ENCODE measurements around the gene PCDHA7.
"Not testable (repeated sequence)": the region's sequence is repeated elsewhere in the genome, so short reads cannot be mapped to it uniquely, and the experiment has no call there.

PCDHA7 gene

DNA sequence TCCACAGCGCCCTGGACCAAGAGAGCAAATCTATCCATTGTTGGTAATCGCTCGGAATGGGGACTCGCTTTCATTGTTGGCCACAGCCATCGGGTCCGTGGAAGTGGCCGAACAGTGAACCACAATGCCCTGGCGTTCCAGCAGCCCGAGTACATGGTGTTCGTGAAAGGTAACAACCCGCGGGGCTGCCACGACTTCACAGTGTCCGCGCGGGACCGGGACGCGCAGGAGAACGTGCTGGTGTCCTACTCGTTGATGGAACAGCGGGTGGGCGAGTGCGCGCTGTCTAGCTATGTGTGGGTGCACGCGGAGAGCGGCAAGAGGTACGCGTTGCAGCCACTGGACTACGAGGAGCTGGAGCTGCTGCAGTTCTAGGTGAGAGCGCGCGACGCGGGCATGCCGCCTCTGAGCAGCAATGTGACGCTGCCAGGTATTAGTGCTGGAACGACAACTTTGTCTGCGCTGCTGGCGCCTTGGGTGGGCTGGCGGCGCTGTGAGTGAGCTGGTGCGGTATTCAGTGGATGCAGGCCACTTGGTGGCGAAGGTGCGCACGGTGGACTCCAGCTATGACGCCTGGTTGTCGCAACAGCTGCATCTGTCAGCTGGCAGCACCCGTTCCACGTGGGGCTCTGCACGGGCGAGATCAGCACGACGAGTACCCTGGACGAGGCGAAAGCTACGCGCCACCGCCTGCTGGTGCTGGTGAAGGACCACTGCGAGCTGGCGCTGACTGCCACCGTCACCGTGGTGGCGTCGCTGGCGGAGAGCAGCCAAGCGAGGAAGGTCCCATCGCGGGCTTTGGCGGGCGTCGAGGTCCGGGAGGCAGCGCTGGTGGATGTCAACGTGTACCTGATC is 28.6 kb downstream of the PCDHA7 start:
- DNase-seq, result no peak

DNA sequence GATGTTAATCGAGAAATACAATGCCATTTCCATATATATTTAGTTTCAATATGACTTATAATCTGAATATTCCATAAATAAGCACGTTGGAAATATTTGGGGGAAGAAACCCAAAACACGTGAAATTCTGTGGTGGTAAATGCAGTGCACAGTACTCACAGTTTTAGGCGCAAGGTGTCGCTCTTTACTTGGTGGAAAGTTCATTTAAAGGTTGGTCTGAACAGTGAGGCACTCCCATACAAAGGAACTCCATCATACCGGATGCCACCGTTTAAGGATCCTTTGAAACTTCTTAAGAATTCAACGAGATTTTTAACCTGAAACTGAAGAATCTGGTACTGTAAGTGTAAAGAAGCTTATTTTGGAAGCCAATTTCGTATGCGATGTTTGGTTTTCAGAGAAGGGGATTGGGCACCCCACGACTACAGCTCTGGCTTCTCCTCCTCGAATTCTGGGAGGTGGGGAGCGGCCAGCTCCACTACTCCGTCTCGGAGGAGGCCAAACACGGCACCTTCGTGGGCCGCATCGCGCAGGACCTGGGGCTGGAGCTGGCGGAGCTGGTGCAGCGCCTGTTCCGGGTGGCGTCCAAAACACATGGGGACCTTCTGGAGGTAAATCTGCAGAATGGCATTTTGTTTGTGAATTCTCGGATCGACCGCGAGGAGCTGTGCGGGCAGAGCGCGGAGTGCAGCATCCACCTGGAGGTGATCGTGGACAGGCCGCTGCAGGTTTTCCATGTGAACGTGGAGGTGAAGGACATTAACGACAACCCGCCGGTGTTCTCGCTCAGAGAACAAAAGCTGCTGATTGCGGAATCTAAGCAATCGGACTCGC is 34.9 kb downstream of the PCDHA7 start, which contains the start of gene PCDHA11:
Gene PCDHA11, plus strand, starts transcription at position 237 of the 834 bp plus-strand sequence. Its CDS starts 147 bp downstream, at position 384.
- no peak for DNase-seq

DNA sequence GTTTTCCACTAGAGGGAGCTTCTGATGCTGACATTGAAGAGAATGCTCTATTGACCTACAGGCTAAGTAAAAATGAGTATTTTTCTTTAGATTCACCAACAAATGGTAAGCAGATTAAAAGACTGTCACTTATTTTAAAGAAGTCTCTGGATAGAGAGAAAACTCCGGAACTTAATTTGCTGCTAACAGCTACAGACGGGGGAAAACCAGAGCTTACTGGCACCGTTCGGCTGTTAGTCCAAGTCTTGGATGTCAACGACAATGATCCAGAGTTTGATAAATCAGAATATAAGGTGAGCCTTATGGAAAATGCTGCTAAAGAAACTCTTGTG is 35.5 kb downstream of the PCDHA7 start:
- no peak for DNase-seq

DNA sequence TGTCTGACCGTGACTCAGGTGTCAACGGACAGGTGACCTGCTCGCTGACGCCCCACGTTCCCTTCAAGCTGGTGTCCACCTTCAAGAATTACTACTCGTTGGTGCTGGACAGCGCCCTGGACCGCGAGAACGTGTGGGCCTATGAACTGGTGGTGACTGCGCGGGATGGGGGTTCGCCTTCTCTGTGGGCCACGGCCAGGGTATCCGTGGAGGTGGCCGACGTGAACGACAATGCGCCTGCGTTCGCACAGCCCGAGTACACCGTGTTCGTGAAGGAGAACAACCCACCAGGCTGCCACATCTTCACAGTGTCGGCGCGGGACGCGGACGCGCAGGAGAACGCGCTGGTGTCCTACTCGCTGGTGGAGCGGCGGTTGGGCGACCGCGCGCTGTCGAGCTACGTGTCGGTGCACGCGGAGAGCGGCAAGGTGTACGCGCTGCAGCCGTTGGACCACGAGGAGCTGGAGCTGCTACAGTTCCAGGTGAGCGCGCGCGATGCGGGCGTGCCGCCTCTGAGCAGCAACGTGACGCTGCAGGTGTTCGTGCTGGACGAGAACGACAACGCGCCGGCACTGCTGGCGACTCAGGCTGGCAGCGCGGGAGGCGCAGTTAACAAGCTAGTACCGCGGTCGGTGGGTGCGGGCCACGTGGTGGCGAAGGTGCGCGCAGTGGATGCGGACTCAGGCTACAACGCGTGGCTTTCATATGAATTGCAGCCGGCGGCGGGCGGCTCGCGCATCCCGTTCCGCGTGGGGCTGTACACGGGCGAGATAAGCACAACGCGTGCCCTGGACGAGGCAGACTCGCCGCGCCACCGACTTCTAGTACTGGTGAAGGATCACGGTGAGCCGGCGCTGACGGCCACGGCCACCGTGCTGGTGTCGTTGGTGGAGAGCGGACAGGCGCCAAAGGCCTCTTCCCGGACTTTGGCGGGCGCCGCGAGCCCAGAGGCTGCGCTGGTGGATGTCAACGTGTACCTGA is 36.4 kb downstream of the PCDHA7 start:
- no peak for DNase-seq

DNA sequence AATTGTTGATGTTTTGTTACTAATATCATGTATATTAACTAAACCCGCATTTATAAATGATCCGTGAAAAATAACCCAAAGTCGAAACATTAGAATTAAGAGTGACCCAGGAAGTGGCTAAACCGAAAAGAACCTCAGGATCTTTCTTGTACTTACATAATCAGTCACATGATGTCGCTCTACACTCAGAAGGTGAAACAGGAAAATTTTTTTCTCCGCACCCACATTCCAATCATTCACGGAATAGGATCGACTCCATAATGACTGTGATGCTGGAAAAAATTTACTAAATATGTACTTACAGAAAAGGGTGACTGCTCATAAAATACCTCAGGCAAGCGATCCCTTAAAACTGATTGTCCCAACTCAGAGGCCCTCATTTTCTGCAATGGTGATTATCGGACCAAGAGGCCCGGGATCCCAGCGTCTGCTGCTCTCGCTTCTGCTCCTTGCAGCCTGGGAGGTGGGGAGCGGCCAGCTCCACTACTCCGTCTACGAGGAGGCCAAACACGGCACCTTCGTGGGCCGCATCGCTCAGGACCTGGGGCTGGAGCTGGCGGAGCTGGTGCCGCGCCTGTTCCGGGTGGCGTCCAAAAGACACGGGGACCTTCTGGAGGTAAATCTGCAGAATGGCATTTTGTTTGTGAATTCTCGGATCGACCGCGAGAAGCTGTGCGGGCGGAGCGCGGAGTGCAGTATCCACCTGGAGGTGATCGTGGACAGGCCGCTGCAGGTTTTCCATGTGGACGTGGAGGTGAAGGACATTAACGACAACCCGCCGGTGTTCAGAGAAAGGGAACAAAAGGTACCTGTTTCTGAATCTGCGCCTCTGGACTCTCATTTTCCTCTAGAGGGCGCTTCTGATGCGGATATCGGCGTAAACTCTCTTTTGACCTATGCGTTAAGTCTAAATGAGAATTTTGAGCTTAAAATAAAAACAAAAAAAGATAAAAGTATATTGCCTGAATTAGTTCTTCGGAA is 41.3 kb downstream of the PCDHA7 start, which contains the start of gene PCDHA12:
Gene PCDHA12, plus strand, starts transcription at position 224 of the 981 bp plus-strand sequence. Its CDS starts 165 bp downstream, at position 389.
- no peak for DNase-seq

DNA sequence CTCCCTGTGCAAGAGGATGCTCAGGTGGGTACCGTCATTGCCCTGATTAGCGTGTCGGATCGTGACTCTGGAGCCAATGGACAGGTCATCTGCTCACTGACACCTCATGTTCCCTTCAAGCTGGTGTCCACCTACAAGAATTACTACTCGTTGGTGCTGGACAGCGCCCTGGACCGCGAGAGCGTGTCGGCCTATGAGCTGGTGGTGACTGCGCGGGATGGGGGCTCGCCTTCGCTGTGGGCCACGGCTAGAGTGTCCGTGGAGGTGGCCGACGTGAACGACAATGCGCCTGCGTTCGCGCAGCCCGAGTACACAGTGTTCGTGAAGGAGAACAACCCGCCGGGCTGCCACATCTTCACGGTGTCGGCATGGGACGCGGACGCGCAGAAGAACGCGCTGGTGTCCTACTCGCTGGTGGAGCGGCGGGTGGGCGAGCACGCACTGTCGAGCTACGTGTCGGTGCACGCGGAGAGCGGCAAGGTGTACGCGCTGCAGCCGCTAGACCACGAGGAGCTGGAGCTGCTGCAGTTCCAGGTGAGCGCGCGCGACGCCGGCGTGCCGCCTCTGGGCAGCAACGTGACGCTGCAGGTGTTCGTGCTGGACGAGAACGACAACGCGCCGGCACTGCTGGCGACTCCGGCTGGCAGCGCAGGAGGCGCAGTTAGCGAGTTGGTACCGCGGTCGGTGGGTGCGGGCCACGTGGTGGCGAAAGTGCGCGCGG is 42.6 kb downstream of the PCDHA7 start:
- DNase-seq, result not testable (repeated sequence)

DNA sequence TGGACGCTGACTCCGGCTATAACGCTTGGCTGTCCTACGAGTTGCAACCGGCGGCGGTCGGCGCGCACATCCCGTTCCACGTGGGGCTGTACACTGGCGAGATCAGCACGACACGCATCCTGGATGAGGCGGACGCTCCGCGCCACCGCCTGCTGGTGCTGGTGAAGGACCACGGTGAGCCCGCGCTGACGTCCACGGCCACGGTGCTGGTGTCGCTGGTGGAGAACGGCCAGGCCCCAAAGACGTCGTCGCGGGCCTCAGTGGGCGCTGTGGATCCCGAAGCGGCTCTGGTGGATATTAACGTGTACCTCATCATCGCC is 43.2 kb downstream of the PCDHA7 start:
- no peak for DNase-seq

DNA sequence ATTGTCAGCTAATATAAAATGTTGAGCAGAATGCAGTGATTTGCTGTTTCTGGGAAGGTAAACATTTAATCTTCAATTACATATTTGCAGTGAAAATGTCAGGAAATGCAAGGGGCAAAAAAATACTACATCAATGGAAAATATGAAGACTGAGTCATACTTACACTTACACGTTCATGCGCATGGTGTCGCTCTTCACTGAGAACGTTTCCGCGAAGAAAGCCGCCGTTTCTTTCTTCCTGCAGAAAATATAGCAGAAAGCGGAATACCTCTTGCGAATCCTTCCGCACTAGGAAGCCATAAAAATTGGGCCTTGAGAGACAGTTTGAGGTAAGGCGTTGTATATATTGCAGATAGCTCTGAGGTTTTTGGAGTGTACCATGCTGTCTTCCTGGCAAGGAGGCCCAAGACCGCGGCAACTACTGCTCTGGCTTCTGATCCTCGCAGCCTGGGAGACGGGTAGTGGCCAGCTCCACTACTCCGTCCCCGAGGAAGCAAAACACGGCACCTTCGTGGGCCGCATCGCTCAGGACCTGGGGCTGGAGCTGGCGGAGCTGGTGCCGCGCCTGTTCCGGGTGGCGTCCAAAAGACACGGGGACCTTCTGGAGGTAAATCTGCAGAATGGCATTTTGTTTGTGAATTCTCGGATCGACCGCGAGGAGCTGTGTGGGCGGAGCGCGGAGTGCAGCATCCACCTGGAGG is 48.0 kb downstream of the PCDHA7 start, which contains the start of gene PCDHA13:
Gene PCDHA13, plus strand, starts transcription at position 236 of the 702 bp plus-strand sequence. Its CDS starts 145 bp downstream, at position 381.
- DNase-seq, result no peak

DNA sequence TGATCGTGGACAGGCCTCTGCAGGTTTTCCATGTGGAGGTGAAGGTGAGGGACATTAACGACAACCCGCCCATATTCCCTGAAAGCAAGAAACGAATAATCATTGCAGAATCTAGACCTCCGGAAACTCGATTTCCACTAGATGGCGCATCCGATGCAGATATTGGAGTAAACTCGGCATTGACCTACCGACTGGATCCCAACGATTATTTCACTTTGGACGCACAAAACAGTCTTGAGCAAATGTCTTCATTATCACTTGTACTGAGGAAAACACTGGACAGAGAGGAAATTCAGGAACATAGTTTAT is 48.5 kb downstream of the PCDHA7 start:
- no peak for DNase-seq

DNA sequence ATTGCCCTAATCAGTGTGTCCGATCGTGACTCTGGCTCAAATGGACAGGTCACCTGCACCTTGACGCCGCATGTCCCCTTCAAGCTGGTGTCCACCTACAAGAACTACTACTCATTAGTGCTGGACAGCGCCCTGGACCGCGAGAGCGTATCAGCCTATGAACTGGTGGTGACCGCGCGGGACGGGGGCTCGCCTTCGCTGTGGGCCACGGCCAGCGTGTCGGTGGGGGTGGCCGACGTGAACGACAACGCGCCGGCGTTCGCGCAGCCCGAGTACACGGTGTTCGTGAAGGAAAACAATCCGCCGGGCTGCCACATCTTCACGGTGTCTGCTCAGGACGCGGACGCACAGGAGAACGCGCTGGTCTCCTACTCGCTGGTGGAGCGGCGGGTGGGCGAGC is 49.3 kb downstream of the PCDHA7 start:
- DNase-seq, result no peak

DNA sequence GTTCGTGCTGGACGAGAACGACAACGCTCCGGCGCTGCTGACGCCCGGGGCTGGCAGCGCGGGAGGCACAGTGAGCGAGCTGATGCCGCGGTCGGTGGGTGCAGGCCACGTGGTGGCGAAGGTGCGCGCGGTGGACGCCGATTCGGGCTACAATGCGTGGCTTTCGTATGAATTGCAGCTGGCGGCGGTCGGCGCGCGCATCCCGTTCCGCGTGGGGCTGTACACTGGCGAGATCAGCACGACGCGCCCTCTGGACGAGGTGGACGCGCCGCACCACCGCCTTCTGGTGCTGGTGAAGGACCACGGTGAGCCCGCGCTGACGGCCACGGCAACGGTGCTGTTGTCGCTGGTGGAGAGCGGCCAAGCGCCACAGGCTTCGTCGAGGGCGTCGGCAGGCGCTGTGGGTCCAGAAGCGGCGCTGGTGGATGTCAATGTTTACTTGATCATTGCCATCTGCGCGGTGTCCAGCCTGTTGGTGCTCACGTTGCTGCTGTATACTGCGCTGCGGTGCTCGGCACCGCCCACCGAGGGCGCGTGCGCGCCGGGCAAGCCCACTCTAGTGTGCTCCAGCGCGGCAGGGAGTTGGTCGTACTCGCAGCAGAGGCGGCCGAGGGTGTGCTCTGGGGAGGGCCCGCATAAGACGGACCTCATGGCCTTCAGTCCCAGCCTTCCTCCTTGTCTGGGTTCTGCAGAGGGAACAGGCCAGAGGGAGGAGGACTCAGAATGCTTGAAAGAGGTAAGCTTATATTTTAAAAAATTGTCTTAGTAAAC is 50.0 kb downstream of the PCDHA7 start:
- no peak for DNase-seq
